Right lobe of liver (tissue), 4 donors: Measurements from ENCODE around the gene B3GALT4.

ENCODE experiments used
- CTCF ChIP-seq, 4 donors: fragments of 200-600 bp in 3 of 4; fragments of 450-650 bp in 1 of 4; IDR thresholded peaks; one replicate each; pipeline versions ENCODE4 v1.5.1 to v1.8.0; 2016 to 2022; ENCODE audit warnings: antibody characterized with exemption in 4 of 4, mild to moderate bottlenecking in 2 of 4
- POLR2A ChIP-seq: fragments of 450-650 bp; IDR thresholded peaks from one replicate; pipeline ENCODE4 v1.6.1; 2017; ENCODE audit warnings: antibody characterized with exemption, mild to moderate bottlenecking
- donor health status: DM: no; HTN: no; CAD: no.
- donor health status: DM: no; HTN: no; CAD: no.
- donor health status: DM: no; HTN: yes; CAD: no.

GRCh38 chr6:33254591-33254990, 22.3 kb upstream of the B3GALT4 start:
- no peak for TF ChIP-seq CTCF (IDR thresholded peaks at IDR 0.05)
- no peak for TF ChIP-seq POLR2A
